CD4-positive, CD25-positive, alpha-beta regulatory T cell (primary cell): Measurements from ENCODE around the gene ACTN3. TPM values are rescaled to one million over a fixed set of nuclear protein-coding genes. Genes with fewer than 3 reads are reported as not detected.

ENCODE experiments used
- ATAC-seq, 2 donors: fragments of 150-1000 bp; cut with Tn5 transposase; one replicate each; pipeline ENCODE4 v1.10.0; 2021; ENCODE audit warnings: low read depth in 2 of 2, moderate number of reproducible peaks in 2 of 2, moderate library complexity in 1 of 2
- DNase-seq, 3 donors: peaks; one replicate each; pipeline versions ENCODE4 v3.0.0 to v3.0.0-alpha.2; 2012 to 2022; ENCODE audit warnings: mixed read lengths in 1 of 3
- H3K27ac ChIP-seq: one replicate; pipeline ENCODE4 v1.7.0; 2013; ENCODE audit warnings: mild to moderate bottlenecking, low read length; ENCODE audit not compliant: insufficient read depth, poor library complexity, severe bottlenecking
- H3K27me3 ChIP-seq: one replicate; pipeline ENCODE4 v1.7.0; 2013; ENCODE audit warnings: low read length; ENCODE audit not compliant: control insufficient read depth, insufficient read depth
- H3K36me3 ChIP-seq: one replicate; pipeline ENCODE4 v1.7.0; 2013; ENCODE audit warnings: mild to moderate bottlenecking, low read length, moderate library complexity; ENCODE audit not compliant: control insufficient read depth, insufficient read depth
- H3K4me1 ChIP-seq: 2 replicates; pipeline ENCODE4 v1.7.0; 2013; ENCODE audit warnings: mild to moderate bottlenecking, low read length; ENCODE audit not compliant: insufficient read depth, control insufficient read depth, poor library complexity, severe bottlenecking
- H3K4me3 ChIP-seq: one replicate; pipeline ENCODE4 v1.7.0; 2013; ENCODE audit warnings: low read depth, mild to moderate bottlenecking, low read length, moderate library complexity
- H3K9me3 ChIP-seq, 2 experiments: 1 replicate in 1 of 2; 2 replicates in 1 of 2; pipeline ENCODE4 v1.7.0; 2013; ENCODE audit warnings: low read length in 2 of 2, mild to moderate bottlenecking in 1 of 2, moderate library complexity in 1 of 2; ENCODE audit not compliant: control insufficient read depth in 2 of 2
- H3K27ac Mint-ChIP-seq, 3 donors: one replicate each; pipeline ENCODE4 v1.8.0; 2020 to 2022; ENCODE audit warnings: mild to moderate bottlenecking in 3 of 3, mixed read lengths in 3 of 3, moderate library complexity in 2 of 3
- H3K27me3 Mint-ChIP-seq: one replicate; pipeline ENCODE4 v1.8.0; 2022; ENCODE audit warnings: mild to moderate bottlenecking, mixed read lengths
- H3K36me3 Mint-ChIP-seq: one replicate; pipeline ENCODE4 v1.8.0; 2020; ENCODE audit warnings: mixed read lengths
- H3K4me1 Mint-ChIP-seq, 4 donors: one replicate each; pipeline ENCODE4 v1.8.0; 2020 to 2022; ENCODE audit warnings: mixed read lengths in 4 of 4, mild to moderate bottlenecking in 1 of 4
- H3K4me3 Mint-ChIP-seq, 4 donors: one replicate each; pipeline ENCODE4 v1.8.0; 2020 to 2022; ENCODE audit warnings: mild to moderate bottlenecking in 4 of 4, mixed read lengths in 4 of 4, moderate library complexity in 3 of 4
- H3K9me3 Mint-ChIP-seq, 7 donors: one replicate each; pipeline ENCODE4 v1.8.0; 2020 to 2022; ENCODE audit warnings: mixed read lengths in 7 of 7, mild to moderate bottlenecking in 3 of 7, moderate library complexity in 2 of 7
- polyA plus RNA-seq, 4 donors: library from polyadenylated mRNA; unstranded; fragments of 300-500 nt; fragmentation: Illumina TruSeq; gene quantifications; one replicate each; pipeline ENCODE4 v1.2.3, GENCODE V29; 2021
- total RNA-seq: library from RNA; stranded (reverse); gene quantifications from one replicate; pipeline ENCODE4 v1.2.3, GENCODE V29; 2022

ACTN3 gene
- total and polyA plus RNA-seq, 5 donors from 2014 or later, result not detected

GRCh38 chr11:66568124-66568916 is 21.6 kb downstream of the ACTN3 start, which contains the start of gene CTSF:
TSS of gene CTSF (minus strand) at chr11:66568606. CDS start at chr11:66568486, 120 bp downstream.
- H3K27ac ChIP-seq, result no peak within 1 kb of the TSS
- H3K27ac Mint-ChIP-seq, result peak within 1 kb of the TSS in 2 of 3 donors; percentile 54 to 75
- peak within 1 kb of the TSS; percentile 62 for H3K4me3 ChIP-seq

GRCh38 chr11:66569076-66569475 is 22.4 kb downstream of the ACTN3 start:
- Mint-ChIP-seq H3K4me1 (peaks cover 0 to 13% (median 1%) of the 10 kb centered on the region in 4 donors), H3K27ac (no peak overlapping the region), H3K4me3 (peak overlapping the region in 1 of 4 donors; percentile 80), H3K27me3 (peaks cover 19% of the 10 kb centered on the region), H3K9me3 (peaks cover 0 to 3% (median 0%) of the 10 kb centered on the region in 7 donors), H3K36me3 (no peaks in the 10 kb centered on the region)
- no peak for DNase-seq
- peaks cover 12% of the 10 kb centered on the region for H3K4me1 ChIP-seq
- H3K4me3 ChIP-seq, result no peak overlapping the region
- ATAC-seq, result no peak
- no peak overlapping the region for H3K27ac ChIP-seq
- no peaks in the 10 kb centered on the region for H3K36me3 ChIP-seq
- no peaks in the 10 kb centered on the region for H3K27me3 ChIP-seq
- H3K9me3 ChIP-seq, result no peaks in the 10 kb centered on the region

More at GRCh38 chr11:66568124-66568916, 21.6 kb downstream of the ACTN3 start, which contains the start of gene CTSF:
- H3K27me3 Mint-ChIP-seq, result peaks cover 15% of the 10 kb centered on the region
- ATAC-seq (peak; percentile 68 to 80), DNase-seq (peak; percentile 49 to 61 (median 53))
- Histone ChIP-seq H3K36me3 (no peaks in the 10 kb centered on the region), H3K27me3 (no peaks in the 10 kb centered on the region), H3K9me3 (no peaks in the 10 kb centered on the region), H3K4me1 (peaks cover 12% of the 10 kb centered on the region)
- H3K4me1 Mint-ChIP-seq, result peaks cover 0 to 13% (median 1%) of the 10 kb centered on the region in 4 donors
- peak within 1 kb of the TSS; percentile 49 to 80 (median 76) for H3K4me3 Mint-ChIP-seq
- no peaks in the 10 kb centered on the region for H3K36me3 Mint-ChIP-seq
- H3K9me3 Mint-ChIP-seq, result peaks cover 0 to 3% (median 0%) of the 10 kb centered on the region in 7 donors

DNA sequence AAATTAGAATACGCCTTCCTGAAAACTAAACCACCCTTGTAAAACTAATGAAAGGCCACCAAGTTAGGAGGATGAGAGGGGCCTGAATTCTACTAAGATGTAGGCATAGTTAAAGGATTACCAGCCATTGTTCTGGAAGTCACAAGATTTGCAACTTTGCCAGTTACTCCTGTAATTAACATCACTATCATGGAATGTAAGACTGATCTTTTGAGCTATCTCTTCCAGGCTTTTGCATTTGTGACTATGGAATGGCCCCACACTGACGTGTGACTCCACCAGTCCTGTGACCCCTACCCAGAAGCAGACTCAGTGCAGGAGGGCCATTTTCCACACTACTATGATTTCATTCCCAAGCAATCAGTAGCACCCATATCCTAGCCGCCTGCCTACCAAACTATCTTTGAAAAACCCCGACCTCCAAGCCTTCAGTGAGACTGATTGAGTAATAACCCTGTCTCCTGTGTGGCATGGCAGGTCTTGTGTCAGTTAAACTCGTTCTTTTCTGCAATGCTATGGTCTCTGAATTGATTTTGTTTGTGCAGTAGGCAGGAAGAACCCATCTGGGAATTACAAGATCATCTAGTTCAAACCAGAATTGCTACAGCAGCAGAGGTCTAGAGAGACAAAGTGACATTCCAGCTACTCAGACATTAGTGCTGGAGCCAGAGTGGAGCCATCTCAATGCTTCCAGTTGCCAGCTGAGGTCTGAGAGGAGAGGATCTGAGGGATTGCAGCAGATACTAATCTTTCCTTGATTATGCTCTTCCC is 23.6 kb downstream of the ACTN3 start:
- peaks cover 0 to 13% (median 1%) of the 10 kb centered on the region in 4 donors for H3K4me1 Mint-ChIP-seq
- peak overlapping the region in 3 of 4 donors; percentile 5 to 50 (median 20) for H3K4me3 Mint-ChIP-seq
- H3K9me3 Mint-ChIP-seq, result peaks cover 0 to 3% (median 0%) of the 10 kb centered on the region in 7 donors
- H3K4me1 ChIP-seq, result peaks cover 12% of the 10 kb centered on the region
- peaks cover 31% of the 10 kb centered on the region for H3K27me3 Mint-ChIP-seq
- no peak overlapping the region for H3K27ac ChIP-seq
- peak overlapping the region in 1 of 3 donors; percentile 23 for H3K27ac Mint-ChIP-seq
- H3K36me3 Mint-ChIP-seq, result no peaks in the 10 kb centered on the region
- no peaks in the 10 kb centered on the region for H3K36me3 ChIP-seq
- H3K27me3 ChIP-seq, result no peaks in the 10 kb centered on the region
- H3K9me3 ChIP-seq, result no peaks in the 10 kb centered on the region
- no peak overlapping the region for H3K4me3 ChIP-seq
- DNase-seq (no peak), ATAC-seq (no peak)

GRCh38 chr11:66570850-66571180 is 24.1 kb downstream of the ACTN3 start:
- ATAC-seq, result no peak
- Mint-ChIP-seq H3K4me1 (peaks cover 0 to 13% (median 1%) of the 10 kb centered on the region in 4 donors), H3K4me3 (no peak overlapping the region), H3K27ac (peak overlapping the region in 1 of 3 donors; percentile 23), H3K36me3 (no peaks in the 10 kb centered on the region), H3K9me3 (peaks cover 0 to 4% (median 0%) of the 10 kb centered on the region in 7 donors), H3K27me3 (peaks cover 37% of the 10 kb centered on the region)
- H3K4me3 ChIP-seq, result no peak overlapping the region
- no peaks in the 10 kb centered on the region for H3K27me3 ChIP-seq
- DNase-seq, result no peak
- peaks cover 12% of the 10 kb centered on the region for H3K4me1 ChIP-seq
- no peaks in the 10 kb centered on the region for H3K36me3 ChIP-seq
- no peak overlapping the region for H3K27ac ChIP-seq
- no peaks in the 10 kb centered on the region for H3K9me3 ChIP-seq

GRCh38 chr11:66579017-66579606 is 32.4 kb downstream of the ACTN3 start:
- no peaks in the 10 kb centered on the region for H3K36me3 ChIP-seq
- H3K4me3 ChIP-seq, result no peak overlapping the region
- no peaks in the 10 kb centered on the region for H3K27me3 ChIP-seq
- peak; percentile 53 to 64 (median 63) for DNase-seq
- peaks cover 0 to 8% (median 0%) of the 10 kb centered on the region in 4 donors for H3K4me1 Mint-ChIP-seq
- peaks cover 39% of the 10 kb centered on the region for H3K27me3 Mint-ChIP-seq
- H3K9me3 Mint-ChIP-seq, result peaks cover 0 to 8% (median 0%) of the 10 kb centered on the region in 7 donors
- peak; percentile 57 to 60 for ATAC-seq
- H3K4me3 Mint-ChIP-seq, result no peak overlapping the region
- H3K4me1 ChIP-seq, result peaks cover 4% of the 10 kb centered on the region
- H3K36me3 Mint-ChIP-seq, result no peaks in the 10 kb centered on the region
- peaks cover 0 to 10% of the 10 kb centered on the region in 2 experiments for H3K9me3 ChIP-seq
- no peak overlapping the region for H3K27ac ChIP-seq
- peak overlapping the region in 1 of 3 donors; percentile 52 for H3K27ac Mint-ChIP-seq

GRCh38 chr11:66580803-66581202 is 34.1 kb downstream of the ACTN3 start:
- ATAC-seq, result no peak
- no peaks in the 10 kb centered on the region for H3K36me3 ChIP-seq
- Mint-ChIP-seq H3K4me1 (peaks cover 0 to 8% (median 0%) of the 10 kb centered on the region in 4 donors), H3K9me3 (peaks cover 0 to 8% (median 0%) of the 10 kb centered on the region in 7 donors), H3K36me3 (no peaks in the 10 kb centered on the region), H3K27ac (no peak overlapping the region), H3K4me3 (no peak overlapping the region), H3K27me3 (peaks cover 22% of the 10 kb centered on the region)
- no peak for DNase-seq
- H3K27me3 ChIP-seq, result no peaks in the 10 kb centered on the region
- peaks cover 0 to 10% of the 10 kb centered on the region in 2 experiments for H3K9me3 ChIP-seq
- no peak overlapping the region for H3K27ac ChIP-seq
- no peak overlapping the region for H3K4me3 ChIP-seq
- peaks cover 4% of the 10 kb centered on the region for H3K4me1 ChIP-seq

GRCh38 chr11:66581261-66581660 is 34.6 kb downstream of the ACTN3 start:
- Histone ChIP-seq H3K9me3 (peaks cover 0 to 10% of the 10 kb centered on the region in 2 experiments), H3K27ac (no peak overlapping the region), H3K36me3 (no peaks in the 10 kb centered on the region), H3K4me3 (no peak overlapping the region), H3K27me3 (no peaks in the 10 kb centered on the region), H3K4me1 (peaks cover 4% of the 10 kb centered on the region)
- Mint-ChIP-seq H3K27ac (no peak overlapping the region), H3K4me1 (peaks cover 0 to 8% (median 0%) of the 10 kb centered on the region in 4 donors), H3K27me3 (peaks cover 18% of the 10 kb centered on the region), H3K36me3 (no peaks in the 10 kb centered on the region), H3K4me3 (no peak overlapping the region), H3K9me3 (peaks cover 0 to 8% (median 0%) of the 10 kb centered on the region in 7 donors)
- DNase-seq, result no peak
- ATAC-seq, result no peak
